ENCODE results near the gene PRUNE2. TPM values are rescaled to one million over a fixed set of nuclear protein-coding genes. Genes with fewer than 3 reads are reported as not detected.

The PRUNE2 gene
- total RNA-seq, 1 experiment from 2014 or later: 0.59 TPM

- Histone ChIP-seq H3K4me3 (replicated peaks in 1 of 2; ENCODE audit: low read depth in 1 of 2, low read length in 2 of 2) (no peak overlapping the region), H3K9ac (ENCODE audit: low read length) (no peak overlapping the region), H3K36me3 (ENCODE audit: control insufficient read depth in 1 of 2, insufficient read depth in 2 of 2, low read length in 2 of 2) (no peaks in the 10 kb centered on the region), H2AFZ (ENCODE audit: low read depth, low read length, poor library complexity, severe bottlenecking) (no peak overlapping the region), H3K9me2 (ENCODE audit: insufficient read depth) (no peaks in the 10 kb centered on the region), H3K27me3 (ENCODE audit: insufficient read depth, low read length) (no peaks in the 10 kb centered on the region), H3K79me2 (ENCODE audit: insufficient read depth, low read length) (no peaks in the 10 kb centered on the region), H4K20me1 (ENCODE audit: insufficient read depth) (no peaks in the 10 kb centered on the region), H3K9me3 (ENCODE audit: control insufficient read depth in 1 of 2, insufficient read depth in 1 of 2, low read depth in 1 of 2, low read length in 2 of 2) (no peaks in the 10 kb centered on the region), H3K4me2 (ENCODE audit: low read length) (no peak overlapping the region), H3K4me1 (ENCODE audit: control insufficient read depth in 1 of 2, insufficient read depth in 2 of 2, low read length in 2 of 2) (peaks cover 3 to 11% of the 10 kb centered on the region in 2 experiments; a peak in 3 of 4 replicates), H3K27ac (ENCODE audit: low read depth, low read length) (no peak overlapping the region)
- ChIA-PET POLR2A (no interaction called here), RAD21 (ENCODE audit: low non-redundant PET in 1 of 2, low total read pairs in 2 of 2, uncharacterized antibody in 2 of 2, unreplicated experiment in 2 of 2) (no interaction called here), CTCF (no interaction called here)
- BruUV-seq (replicated peaks): no TSS peak
- DNase-seq (ENCODE audit: low read depth, low spot score): no peak
- TF ChIP-seq ATF3 (IDR thresholded peaks at IDR 0.05): no peak
- TF ChIP-seq CTCF (IDR thresholded peaks at IDR 0.05 in 2 of 3, conservative IDR thresholded peaks at IDR 0.05 in 1 of 3; ENCODE audit: borderline replicate concordance in 1 of 3, insufficient read depth in 1 of 3, low read depth in 2 of 3, low read length in 2 of 3): no peak
- TF ChIP-seq RAD21 (IDR thresholded peaks at IDR 0.05; ENCODE audit: low read depth): no peak
- no peak for TF ChIP-seq POLR2A (IDR thresholded peaks at IDR 0.05; ENCODE audit: borderline replicate concordance, extremely low read depth, insufficient read depth, insufficient read length)
- no peak for TF ChIP-seq ZFX (IDR thresholded peaks at IDR 0.05)
- no peak for TF ChIP-seq ELF1 (IDR thresholded peaks at IDR 0.05; ENCODE audit: borderline replicate concordance, low read depth)
- TF ChIP-seq ZBTB33 (IDR thresholded peaks at IDR 0.05; ENCODE audit: extremely low read depth, insufficient replicate concordance, low read length): no peak
- TF ChIP-seq CBX3 (IDR thresholded peaks at IDR 0.05; ENCODE audit: low read depth): no peak
- no peak for TF ChIP-seq EGR1 (IDR thresholded peaks at IDR 0.05; ENCODE audit: low read depth)
- no peak for TF ChIP-seq EZH2phosphoT487 (IDR thresholded peaks at IDR 0.05; ENCODE audit: borderline replicate concordance)
- TF ChIP-seq TCF7L2 (IDR thresholded peaks at IDR 0.05; ENCODE audit: borderline replicate concordance, extremely low read depth, insufficient read depth, insufficient read length): no peak
- ATAC-seq: no peak
- intact Hi-C loops (cut with micrococcal nuclease): no loop called here
Measured at GRCh38 chr9:76944011-76944410, 38.1 kb upstream of the PRUNE2 start.

Data from HCT116 (cell line).